MCF 10A (cell line): Measurements from ENCODE around the gene PRF1. TPM values are rescaled to one million over a fixed set of nuclear protein-coding genes. Genes with fewer than 3 reads are reported as not detected.

Experiments
- BruUV-seq: library from RNA; stranded (reverse); fragments of 400-500 nt; replicated peaks from 2 replicates; lab custom pipeline; 2021; lab: Mats Ljungman, UMichigan
- CTCF ChIA-PET: fragments of 300-600 bp; sonication (Branson Sonifier 250); formaldehyde crosslinking; extraction: SDS; loops from one replicate; lab custom pipeline; 2021; ENCODE audit warnings: antibody characterized with exemption, inconsistent platforms; lab: Yijun Ruan, JAX
- POLR2A ChIA-PET: fragments of 300-600, 350-650 bp; sonication (Branson Sonifier 250); formaldehyde crosslinking; extraction: SDS; loops from one replicate; lab custom pipeline; 2020; ENCODE audit warnings: antibody characterized with exemption, inconsistent platforms; lab: Yijun Ruan, JAX
- DNase-seq: peaks from one replicate; pipeline ENCODE4 v3.0.0-alpha.2; 2018; ENCODE audit not compliant: unreplicated experiment
- H3K27ac Mint-ChIP-seq: one replicate; pipeline ENCODE4 v1.8.0; 2022; ENCODE audit warnings: mild to moderate bottlenecking, low read depth, mixed read lengths; ENCODE audit not compliant: unreplicated experiment
- H3K27me3 Mint-ChIP-seq: one replicate; pipeline ENCODE4 v1.8.0; 2022; ENCODE audit warnings: mixed read lengths; ENCODE audit not compliant: insufficient read depth, unreplicated experiment
- H3K36me3 Mint-ChIP-seq: one replicate; pipeline ENCODE4 v1.8.0; 2022; ENCODE audit warnings: mild to moderate bottlenecking, moderate library complexity, mixed read lengths; ENCODE audit not compliant: insufficient read depth, unreplicated experiment
- H3K4me1 Mint-ChIP-seq: one replicate; pipeline ENCODE4 v1.8.0; 2022; ENCODE audit warnings: mixed read lengths; ENCODE audit not compliant: insufficient read depth, unreplicated experiment
- H3K4me3 Mint-ChIP-seq: one replicate; pipeline ENCODE4 v1.8.0; 2022; ENCODE audit warnings: mild to moderate bottlenecking, moderate library complexity, mixed read lengths; ENCODE audit not compliant: unreplicated experiment
- H3K9me3 Mint-ChIP-seq: one replicate; pipeline ENCODE4 v1.8.0; 2022; ENCODE audit warnings: mixed read lengths; ENCODE audit not compliant: unreplicated experiment
- intact Hi-C: fragments of 100-400 bp; cut with micrococcal nuclease; formaldehyde crosslinking; loops from 2 replicates; pipeline ENCODE4 v1.14.1; 2022
- total RNA-seq: library from RNA; stranded (reverse); gene quantifications from 2 replicates; pipeline ENCODE4 v1.2.3, GENCODE V29; 2022
- TF ChIP-seq, protein P1 (sequence below): fragments of 200-600 bp; IDR thresholded peaks from one replicate; pipeline ENCODE4 v1.8.0; 2022; ENCODE audit warnings: antibody characterized with exemption, mild to moderate bottlenecking; ENCODE audit not compliant: unreplicated experiment

The PRF1 gene
- total RNA-seq, 1 experiment from 2014 or later, result not detected

- H3K9me3 Mint-ChIP-seq, result no peaks in the 10 kb centered on the region
- H3K27me3 Mint-ChIP-seq, result peaks cover 37% of the 10 kb centered on the region
- TF ChIP-seq, protein P1, sequence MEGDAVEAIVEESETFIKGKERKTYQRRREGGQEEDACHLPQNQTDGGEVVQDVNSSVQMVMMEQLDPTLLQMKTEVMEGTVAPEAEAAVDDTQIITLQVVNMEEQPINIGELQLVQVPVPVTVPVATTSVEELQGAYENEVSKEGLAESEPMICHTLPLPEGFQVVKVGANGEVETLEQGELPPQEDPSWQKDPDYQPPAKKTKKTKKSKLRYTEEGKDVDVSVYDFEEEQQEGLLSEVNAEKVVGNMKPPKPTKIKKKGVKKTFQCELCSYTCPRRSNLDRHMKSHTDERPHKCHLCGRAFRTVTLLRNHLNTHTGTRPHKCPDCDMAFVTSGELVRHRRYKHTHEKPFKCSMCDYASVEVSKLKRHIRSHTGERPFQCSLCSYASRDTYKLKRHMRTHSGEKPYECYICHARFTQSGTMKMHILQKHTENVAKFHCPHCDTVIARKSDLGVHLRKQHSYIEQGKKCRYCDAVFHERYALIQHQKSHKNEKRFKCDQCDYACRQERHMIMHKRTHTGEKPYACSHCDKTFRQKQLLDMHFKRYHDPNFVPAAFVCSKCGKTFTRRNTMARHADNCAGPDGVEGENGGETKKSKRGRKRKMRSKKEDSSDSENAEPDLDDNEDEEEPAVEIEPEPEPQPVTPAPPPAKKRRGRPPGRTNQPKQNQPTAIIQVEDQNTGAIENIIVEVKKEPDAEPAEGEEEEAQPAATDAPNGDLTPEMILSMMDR, result no peak
- no TSS peak for BruUV-seq
- no peak overlapping the region for H3K27ac Mint-ChIP-seq
- intact Hi-C loops, result no loop called here
- H3K4me1 Mint-ChIP-seq, result no peaks in the 10 kb centered on the region
- POLR2A ChIA-PET, result interaction anchor here (0.7 kb wide), 1 partner anchor 60 kb away, joined by 3 read pairs; no protein-coding TSS in a partner anchor
- no peak for DNase-seq
- no peaks in the 10 kb centered on the region for H3K36me3 Mint-ChIP-seq
- CTCF ChIA-PET, result no interaction called here
- H3K4me3 Mint-ChIP-seq, result no peak overlapping the region
Measured at GRCh38 chr10:70589762-70590654, 12.5 kb downstream of the PRF1 start.

- ChIA-PET POLR2A (interaction anchor here (0.7 kb wide), 2 partner anchors 20 to 61 kb away, joined by 3 read pairs; no protein-coding TSS in a partner anchor), CTCF (interaction anchor here (0.7 kb wide), 2 partner anchors 364 to 904 kb away, joined by 3 read pairs; no protein-coding TSS in a partner anchor)
- Mint-ChIP-seq H3K4me3 (no peak overlapping the region), H3K9me3 (no peaks in the 10 kb centered on the region), H3K4me1 (no peaks in the 10 kb centered on the region), H3K27ac (no peak overlapping the region), H3K27me3 (peaks cover 37% of the 10 kb centered on the region), H3K36me3 (no peaks in the 10 kb centered on the region)
- TF ChIP-seq, protein P1, result no peak
- no TSS peak for BruUV-seq
- no peak for DNase-seq
- intact Hi-C loops, result no loop called here
Measured at GRCh38 chr10:70588859-70589570, 13.5 kb downstream of the PRF1 start.

DNA sequence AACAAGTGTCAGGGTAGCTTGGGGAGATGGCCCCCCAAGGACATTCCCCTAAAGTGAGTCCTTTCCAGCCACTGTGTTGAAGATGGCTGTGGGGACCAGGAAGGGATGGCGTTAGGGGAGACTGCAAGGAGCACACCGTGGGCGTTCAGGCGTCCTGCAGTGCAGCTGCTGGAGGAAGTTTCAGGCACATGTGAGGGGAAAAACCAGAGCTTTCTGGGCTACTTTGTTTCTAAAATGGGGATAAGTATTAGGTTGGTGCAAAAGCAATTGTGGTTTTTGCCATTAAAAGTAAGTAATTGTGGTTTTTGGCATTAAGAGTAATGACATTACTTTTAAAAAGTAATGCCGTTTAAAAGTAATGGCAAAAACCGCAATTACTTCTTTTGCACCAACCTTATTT is 14.3 kb downstream of the PRF1 start:
- TF ChIP-seq, protein P1, result no peak
- Mint-ChIP-seq H3K27me3 (peaks cover 37% of the 10 kb centered on the region), H3K36me3 (no peaks in the 10 kb centered on the region), H3K27ac (no peak overlapping the region), H3K4me1 (no peaks in the 10 kb centered on the region), H3K4me3 (no peak overlapping the region), H3K9me3 (no peaks in the 10 kb centered on the region)
- intact Hi-C loops, result no loop called here
- POLR2A ChIA-PET, result interaction anchor here (0.7 kb wide), 1 partner anchor 19 kb away, joined by 3 read pairs; no protein-coding TSS in a partner anchor
- CTCF ChIA-PET, result interaction anchor here (0.7 to 1.0 kb wide), 2 partner anchors 171 to 905 kb away, joined by 3 to 6 read pairs; no protein-coding TSS in a partner anchor
- DNase-seq, result no peak
- BruUV-seq, result no TSS peak
